Right kidney (tissue), 9 donors: ENCODE results near the gene SPINDOC.
"Not testable (repeated sequence)": the region's sequence is repeated elsewhere in the genome, so short reads cannot be mapped to it uniquely, and the experiment has no call there.

ENCODE experiments used
- DNase-seq: peaks from one replicate; pipeline ENCODE4 v3.0.0-alpha.2; 2016
- long read RNA-seq, 8 donors: transcript quantifications; one replicate each; lab custom pipeline, GENCODE V29; 2026

The SPINDOC gene, protein sequence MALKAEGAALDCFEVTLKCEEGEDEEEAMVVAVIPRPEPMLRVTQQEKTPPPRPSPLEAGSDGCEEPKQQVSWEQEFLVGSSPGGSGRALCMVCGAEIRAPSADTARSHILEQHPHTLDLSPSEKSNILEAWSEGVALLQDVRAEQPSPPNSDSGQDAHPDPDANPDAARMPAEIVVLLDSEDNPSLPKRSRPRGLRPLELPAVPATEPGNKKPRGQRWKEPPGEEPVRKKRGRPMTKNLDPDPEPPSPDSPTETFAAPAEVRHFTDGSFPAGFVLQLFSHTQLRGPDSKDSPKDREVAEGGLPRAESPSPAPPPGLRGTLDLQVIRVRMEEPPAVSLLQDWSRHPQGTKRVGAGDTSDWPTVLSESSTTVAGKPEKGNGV
- long read RNA-seq, donor 1, transcript SPINDOC-201 (6 exons, 2,024 nt) = major isoform, 13 of 37 reads
- long read RNA-seq, donor 1, partial matches to known transcripts = 24 of 37 reads
- long read RNA-seq, donor 1, other reads (novel, unspliced or antisense) = 0 of 37 reads
- long read RNA-seq, donor 2, transcript SPINDOC-201 (6 exons, 2,024 nt) = major isoform, 9 of 26 reads
- long read RNA-seq, donor 2, partial matches to known transcripts = 17 of 26 reads
- long read RNA-seq, donor 2, other reads (novel, unspliced or antisense) = 0 of 26 reads
- long read RNA-seq, donor 3, partial matches to known transcripts = 0 of 2 reads
- long read RNA-seq, donor 3, other reads (novel, unspliced or antisense) = 0 of 2 reads
- long read RNA-seq, donor 4, transcript SPINDOC-201 (6 exons, 2,024 nt) = major isoform, 5 of 10 reads
- long read RNA-seq, donor 4, partial matches to known transcripts = 5 of 10 reads
- long read RNA-seq, donor 4, other reads (novel, unspliced or antisense) = 0 of 10 reads
- long read RNA-seq, donor 5, transcript SPINDOC-201 (6 exons, 2,024 nt) = major isoform, 13 of 13 reads
- long read RNA-seq, donor 5, partial matches to known transcripts = 0 of 13 reads
- long read RNA-seq, donor 5, other reads (novel, unspliced or antisense) = 0 of 13 reads
- long read RNA-seq, donor 6, transcript SPINDOC-201 (6 exons, 2,024 nt) = major isoform, 8 of 38 reads
- long read RNA-seq, donor 6, partial matches to known transcripts = 30 of 38 reads
- long read RNA-seq, donor 6, other reads (novel, unspliced or antisense) = 0 of 38 reads
- long read RNA-seq, donor 7, transcript SPINDOC-201 (6 exons, 2,024 nt) = major isoform, 10 of 47 reads
- long read RNA-seq, donor 7, partial matches to known transcripts = 37 of 47 reads
- long read RNA-seq, donor 7, other reads (novel, unspliced or antisense) = 0 of 47 reads
- long read RNA-seq, donor 8, transcript SPINDOC-201 (6 exons, 2,024 nt) = major isoform, 13 of 13 reads
- long read RNA-seq, donor 8, partial matches to known transcripts = 0 of 13 reads
- long read RNA-seq, donor 8, other reads (novel, unspliced or antisense) = 0 of 13 reads

DNA sequence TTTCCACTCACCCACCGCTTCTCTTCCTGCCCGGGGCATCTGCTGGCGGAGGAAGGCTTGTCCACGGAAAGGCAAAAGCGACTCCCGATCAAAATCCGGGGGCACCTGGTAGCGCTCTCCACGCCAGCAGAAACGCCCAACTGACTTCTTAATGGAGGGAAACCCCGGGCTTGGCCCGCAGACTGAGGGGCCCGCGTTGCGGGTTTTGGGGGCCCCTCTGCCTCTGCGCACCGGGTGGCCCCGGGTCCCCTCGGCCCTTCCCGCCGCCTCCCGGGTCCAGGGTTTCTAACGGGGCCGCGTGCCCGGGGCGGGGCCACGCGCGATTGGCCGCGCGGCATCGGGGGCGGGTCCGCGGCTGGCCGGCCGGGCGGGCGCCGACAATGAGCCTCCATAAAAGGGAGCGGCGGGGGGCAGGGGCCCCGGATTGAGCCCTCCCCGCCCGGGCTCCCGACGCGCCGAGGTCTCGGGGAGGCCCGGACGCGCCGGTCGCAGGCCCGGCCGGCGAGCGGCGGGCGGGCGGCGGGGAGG lies at the start of gene SPINDOC:
SPINDOC (plus strand) TSS at position 422 of the 528 bp plus-strand sequence. CDS start 231 bp downstream, outside the sequence.
- DNase-seq = peak; percentile 84

DNA sequence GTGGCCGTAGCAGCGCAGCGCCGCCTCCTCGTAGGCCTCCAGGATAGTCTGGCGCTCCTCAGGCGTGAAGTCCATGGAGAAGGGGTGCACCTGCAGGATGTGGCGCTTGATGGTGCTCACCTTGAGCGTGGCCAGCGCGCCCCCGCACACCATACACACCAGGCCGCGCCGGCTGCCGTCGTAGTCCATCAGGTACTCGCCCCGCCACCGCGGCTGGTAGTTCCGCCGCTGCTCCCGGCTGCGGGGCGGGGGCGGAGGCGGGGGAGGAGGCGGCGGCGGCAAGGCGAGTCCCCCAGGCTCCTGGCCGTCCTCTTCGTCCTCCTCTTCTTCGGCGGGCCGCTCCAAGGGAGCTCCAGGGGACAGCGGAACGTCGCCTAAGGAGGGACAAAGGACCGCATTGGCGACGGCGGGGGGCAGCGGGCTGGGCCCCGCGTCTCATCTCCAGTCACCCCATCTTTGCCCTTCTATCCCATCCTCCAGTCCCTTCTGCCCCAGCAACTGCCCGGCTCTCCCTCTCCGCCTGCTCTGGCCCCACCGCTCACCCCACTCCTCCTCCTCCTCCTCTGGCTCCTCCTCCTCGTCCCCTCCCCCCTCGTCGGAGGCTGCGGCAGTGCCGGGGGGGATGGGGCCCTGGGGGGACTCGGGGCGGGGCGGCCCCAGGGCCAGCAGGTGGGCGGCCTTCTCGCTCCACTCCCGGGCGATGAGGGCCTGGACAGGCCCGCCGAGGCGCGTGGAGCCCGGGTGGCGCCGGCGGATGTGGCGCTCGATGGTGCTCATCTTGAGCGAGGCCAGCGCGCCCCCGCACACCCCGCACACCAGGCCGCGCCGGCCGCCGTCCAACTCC lies 49.5 kb upstream of the SPINDOC start:
- DNase-seq = peak; percentile 76

DNA sequence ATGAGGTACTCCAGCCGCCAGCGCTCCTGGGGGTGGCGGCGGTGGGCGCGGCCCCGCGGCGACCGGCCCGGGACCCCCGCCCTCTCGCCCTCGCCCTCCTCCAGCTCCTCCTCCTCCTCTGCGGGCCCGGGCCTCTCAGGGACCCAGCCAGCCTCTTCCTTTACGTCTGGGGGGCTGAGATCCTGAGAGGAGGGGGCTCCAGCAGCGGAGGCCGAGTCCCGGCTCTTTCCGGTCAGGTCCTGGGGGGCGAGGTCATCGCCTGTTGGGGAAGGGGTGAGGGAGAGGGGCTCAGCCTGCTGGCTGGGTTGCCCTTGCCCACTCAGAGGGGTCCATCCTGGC lies 48.9 kb upstream of the SPINDOC start:
- no peak for DNase-seq

DNA sequence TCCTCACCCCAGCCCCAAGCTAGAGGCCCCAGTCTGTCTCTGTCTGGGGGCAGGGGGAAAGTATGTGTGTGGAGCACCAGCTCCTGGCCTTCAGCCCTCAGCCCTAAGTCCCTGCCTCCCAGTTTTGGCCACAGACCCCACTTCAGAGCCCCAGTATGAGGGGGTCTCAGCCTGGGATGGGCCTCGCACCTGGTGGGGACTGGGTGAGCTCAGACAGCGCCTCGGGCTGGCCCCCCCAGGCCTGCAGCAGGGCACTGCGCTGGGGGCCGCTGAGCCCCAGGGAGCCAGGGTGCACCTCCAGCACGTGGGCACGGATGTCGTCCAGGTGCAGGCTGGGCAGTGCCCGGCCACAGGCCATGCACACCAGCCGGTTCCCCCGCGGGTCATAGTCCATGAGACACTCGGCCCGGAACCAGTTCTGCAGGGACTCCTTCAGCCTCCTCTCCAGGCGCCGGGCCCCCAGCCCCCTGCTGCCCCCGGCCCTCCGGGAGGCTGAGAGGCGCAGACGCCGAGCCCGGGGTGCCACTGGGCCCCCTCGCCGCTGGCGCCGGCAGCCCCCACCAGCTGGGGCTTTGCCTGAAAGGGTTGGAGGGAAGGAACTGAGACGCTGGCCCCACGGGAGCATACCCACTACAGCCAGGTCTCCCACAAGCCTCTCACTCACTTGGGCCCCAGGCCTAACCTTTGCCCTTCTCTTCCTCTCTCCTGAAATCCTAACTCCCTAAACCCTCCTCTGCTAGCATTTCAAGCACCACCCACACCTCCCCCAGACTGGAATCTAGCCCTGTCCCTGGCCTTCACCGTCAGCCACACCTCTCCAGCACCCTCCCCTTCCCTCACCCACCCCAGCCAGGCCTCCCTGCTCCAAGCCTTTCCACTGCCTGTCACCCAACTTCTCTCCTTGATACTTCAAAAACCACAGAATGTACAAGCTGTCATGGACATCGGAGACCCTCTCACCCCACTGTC lies 48.3 kb upstream of the SPINDOC start:
- DNase-seq = peak; percentile 66

DNA sequence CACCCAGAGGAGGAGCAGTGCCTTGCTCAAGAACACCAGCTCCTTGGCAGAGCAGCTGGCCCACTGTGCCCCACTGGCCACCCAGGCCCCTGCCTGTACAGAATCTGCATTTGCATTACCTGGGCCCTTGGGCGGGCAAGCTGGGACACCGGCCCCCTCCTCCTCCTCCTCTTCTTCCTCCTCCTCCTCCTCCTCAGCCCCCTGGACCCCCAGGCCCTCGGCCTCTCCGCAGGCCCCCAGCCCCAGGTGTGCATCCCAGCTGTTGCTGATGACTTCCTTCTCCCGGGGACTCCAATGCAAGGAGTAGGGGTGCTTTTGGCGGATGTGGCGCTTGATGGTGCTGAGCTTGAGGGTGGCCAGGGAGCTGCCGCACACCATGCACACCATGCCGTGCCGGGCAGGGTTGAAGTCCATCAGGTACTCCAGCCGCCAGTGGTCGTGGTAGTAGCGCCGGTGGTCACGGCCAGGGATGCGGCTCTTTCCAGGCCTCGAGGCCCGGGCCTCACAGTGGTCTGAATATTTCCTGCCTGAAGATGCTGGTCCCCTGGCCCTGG lies 47.5 kb upstream of the SPINDOC start:
- no peak for DNase-seq

DNA sequence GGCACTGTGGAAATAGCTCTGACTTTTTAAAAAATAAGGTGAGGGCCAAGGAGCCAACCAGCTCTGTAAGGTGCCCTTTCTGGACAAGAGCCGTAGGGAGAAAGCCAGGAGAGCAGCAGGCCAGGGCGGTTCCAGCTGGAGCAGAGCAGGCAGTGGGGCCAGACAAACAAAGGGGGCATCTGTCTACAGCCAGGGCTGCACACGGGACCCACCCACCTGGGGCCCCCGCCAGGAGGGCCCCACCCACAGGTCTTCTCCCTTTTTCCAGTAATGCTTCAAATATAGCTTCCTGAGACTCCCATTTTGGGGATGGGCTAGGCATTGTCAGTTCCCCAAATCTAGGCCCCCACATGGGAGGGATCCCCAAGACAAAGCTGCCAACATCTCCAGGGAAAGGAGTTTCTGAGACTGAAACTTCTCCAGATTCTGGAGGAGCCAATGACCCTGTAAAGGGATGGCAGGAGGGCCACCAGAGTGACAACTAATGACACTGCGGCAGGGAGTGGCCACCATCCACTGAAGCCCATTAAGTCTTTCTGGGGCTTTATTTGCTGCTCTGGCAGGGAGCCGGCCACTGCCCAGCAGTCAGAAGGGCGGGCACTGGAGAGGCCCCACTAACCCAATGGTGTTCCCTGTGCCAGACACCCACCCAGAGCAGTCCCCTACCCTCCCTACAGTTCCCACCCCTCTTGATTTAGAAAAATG lies 46.6 kb upstream of the SPINDOC start:
- no peak for DNase-seq

DNA sequence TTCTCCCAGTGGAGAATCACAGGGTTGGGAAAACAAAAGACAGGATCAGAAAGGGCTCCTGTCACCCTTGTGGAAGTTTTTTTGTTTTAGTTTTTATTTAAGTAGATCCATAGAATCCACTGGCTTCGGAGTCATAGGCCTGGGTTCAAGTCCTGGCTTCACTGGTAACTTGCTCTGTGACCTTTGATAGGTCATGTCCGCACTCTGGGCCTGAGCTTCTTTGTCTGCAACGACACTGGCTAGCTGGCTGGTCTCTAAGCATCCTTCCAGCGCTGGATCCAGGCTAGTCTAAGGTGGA lies 46.0 kb upstream of the SPINDOC start:
- DNase-seq = no peak

DNA sequence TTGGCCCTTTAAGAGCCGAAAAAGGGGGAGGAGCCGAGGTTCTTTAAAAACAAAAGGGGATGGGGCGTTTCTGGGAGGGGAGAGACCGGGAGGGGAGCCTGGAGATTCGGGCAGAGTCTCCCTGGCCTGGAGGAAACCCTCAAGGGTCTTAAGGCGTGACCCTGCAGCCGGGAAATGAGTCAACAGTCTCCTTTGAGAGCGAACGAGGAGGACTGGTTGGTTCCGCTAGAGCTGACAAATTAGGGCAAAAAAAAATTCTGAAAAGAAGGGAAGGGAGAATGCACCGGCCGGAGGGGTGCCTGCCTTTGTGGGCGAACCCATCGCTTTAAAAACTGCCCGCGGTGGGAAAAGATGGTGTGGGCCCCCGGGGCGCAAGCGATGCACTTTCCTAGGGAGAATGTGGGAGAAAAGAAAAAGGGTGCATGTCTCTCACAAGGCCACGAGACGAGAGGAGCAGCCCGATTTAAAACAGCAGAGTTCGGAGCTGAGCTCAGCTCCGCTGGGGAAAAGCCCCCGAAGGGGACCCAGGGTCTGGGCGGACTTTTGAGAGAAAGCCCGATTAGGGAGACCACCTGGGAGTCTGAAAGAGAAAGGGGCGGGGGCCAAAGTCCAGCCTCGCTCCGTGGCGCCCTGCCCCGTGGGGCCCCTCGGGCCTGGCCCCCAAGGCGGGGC lies 45.6 kb upstream of the SPINDOC start:
- DNase-seq = peak; percentile 86

DNA sequence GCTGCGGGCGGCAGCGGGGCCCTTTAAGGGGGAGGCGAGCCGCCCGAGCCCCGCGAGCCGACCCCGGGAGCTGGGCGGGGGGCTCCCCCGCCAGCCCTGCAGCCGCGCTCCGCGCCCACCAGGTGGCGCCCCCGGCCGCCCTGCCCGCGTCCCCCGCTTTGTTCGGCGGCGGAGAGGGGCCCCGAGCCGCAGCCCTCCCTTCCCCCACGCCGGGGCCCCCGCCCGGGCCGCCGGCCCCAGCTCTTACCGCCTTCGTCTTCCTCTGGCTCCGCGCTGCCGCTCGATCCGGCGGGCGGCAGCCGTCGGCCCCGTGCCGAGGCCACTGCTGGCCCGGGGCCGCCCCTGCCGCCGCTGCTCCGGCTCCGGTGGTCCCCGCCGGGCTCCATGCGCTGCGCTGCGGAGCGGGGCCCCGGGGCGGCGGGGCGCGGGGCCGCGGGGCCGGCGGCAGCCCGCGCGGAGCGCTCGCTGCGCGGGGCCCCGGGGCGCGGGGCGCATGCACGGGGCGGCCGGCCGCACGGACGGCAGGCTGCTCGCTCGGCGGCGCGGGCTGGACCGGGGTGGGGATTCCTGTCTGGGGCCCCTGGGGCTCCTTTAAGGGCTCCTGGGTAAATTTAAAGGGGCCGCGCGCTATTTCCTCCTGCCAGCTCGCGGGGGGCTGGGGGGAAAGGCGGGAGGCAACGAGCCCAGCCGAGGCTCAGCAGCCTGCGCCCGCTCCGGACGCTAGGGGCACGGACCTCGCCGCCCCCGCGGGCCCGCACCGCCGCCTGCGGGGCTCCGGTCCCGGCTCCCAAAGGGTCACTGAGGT lies 44.8 kb upstream of the SPINDOC start, which contains the start of gene ZFTA:
ZFTA (minus strand) TSS at position 539 of the 805 bp plus-strand sequence; CDS start at position 386, 153 bp downstream.
- peak; percentile 84 for DNase-seq

DNA sequence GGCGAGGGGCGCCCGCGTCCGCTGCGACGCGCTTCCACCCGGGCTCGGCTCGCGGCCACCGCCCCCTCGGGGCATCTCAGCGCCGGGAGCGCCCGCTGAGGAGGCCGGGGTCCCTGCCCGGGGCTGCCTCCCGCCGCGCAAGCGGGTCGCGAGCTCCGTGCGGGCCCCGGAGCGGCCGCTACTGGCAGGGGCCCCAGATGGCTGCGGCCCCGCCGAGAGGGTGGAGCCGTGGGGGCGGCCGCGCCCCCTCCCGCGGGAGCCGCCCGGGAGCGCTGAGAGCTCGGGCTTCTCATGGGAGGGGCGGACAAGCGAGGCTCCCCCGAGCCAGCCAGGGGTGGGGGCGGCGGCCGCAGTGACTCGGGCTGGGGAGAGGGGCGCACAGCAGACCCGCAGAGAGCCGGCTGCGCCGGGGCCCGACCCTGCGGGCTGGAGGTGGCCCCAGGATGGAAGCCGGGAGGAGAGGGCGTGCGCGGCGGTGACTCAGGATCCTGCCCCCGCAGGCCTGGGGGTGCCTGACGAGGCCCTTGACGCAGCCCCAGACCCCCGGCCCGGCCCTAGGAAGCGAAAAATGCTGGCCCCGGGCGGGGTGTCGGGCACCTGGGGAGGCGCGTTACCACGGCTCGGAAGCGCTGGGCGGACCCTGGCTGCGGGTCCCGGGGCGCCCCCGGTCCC lies 44.1 kb upstream of the SPINDOC start:
- DNase-seq = peak; percentile 81

DNA sequence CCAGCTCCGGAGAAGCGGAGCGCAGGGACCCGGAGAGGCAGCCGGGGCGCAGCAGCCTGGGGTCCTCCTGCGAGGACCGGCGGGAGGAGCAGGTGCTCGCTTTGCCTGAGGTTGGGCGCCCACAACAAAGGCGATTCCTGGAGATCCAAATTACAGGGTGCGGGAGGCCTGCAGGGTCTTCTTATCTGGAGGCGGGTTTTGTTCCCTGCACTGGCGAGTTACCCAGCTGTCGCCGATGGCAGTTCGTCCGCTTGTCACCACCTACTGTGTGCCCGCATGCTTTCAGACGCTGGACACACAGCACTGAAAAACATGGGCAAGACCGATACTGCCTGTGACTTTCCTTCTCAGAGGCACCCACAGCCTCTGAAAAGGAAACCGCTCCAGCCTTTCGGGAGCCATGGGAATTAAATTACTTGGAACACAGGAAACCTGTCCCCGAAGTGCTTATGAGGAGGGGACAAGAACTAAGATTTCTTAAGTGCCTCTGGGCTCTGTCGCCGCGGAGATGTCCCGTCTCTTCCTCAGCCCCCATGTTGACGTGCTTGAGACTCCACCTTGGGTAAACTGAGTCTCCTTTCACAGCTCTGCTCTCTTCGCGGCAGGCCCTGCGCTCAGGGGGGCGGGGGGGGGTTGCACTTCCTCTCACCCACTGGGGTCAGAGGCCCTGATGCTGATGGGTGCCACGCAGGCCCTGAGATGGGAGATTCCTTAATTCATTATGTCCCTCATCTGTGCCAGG lies 43.4 kb upstream of the SPINDOC start:
- DNase-seq = no peak

DNA sequence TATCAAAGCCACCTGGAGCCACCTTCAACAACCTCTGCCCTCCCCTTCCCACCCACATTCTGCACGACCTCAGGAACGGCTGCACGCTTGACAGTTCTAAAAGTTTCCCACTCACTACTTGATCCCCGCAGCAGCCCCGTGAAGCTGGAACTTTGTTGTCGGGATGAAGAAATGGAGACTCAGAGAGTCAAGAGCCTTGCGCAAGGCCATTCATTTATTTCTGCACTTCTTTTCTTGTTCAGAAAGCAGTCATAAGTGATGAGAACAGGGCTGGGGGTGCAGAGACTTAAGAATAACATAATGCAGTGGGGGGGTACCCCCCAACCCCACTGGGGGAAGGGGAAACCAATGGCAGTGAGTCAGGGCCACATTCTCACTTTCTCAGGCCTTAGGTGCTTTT lies 42.5 kb upstream of the SPINDOC start:
- no peak for DNase-seq

DNA sequence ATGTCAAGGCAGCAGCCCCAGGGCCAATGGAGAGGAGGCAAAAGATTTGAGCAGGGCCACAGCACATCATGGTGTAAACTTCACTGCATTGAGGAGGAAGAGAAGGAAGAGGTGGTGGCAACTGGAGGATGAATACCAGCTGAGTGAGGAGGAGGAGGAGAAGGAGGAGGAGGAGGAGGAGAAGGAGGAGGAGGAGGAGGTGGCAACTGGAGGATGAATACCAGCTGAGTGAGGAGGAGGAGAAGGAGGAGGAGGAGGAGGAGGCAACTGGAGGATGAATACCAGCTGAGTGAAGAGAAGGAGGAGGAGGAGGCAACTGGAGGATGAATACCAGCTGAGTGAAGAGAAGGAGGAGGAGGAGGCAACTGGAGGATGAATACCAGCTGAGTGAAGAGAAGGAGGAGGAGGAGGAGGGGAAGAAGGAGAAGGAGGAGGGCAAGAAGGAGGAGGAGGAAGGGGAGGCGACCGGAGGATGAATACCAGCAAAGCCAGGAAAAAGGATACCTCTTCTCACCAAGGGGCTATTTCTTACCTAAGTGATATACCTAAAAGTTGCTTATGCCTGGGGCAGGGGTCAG lies 41.4 kb upstream of the SPINDOC start:
- not testable (repeated sequence) for DNase-seq

DNA sequence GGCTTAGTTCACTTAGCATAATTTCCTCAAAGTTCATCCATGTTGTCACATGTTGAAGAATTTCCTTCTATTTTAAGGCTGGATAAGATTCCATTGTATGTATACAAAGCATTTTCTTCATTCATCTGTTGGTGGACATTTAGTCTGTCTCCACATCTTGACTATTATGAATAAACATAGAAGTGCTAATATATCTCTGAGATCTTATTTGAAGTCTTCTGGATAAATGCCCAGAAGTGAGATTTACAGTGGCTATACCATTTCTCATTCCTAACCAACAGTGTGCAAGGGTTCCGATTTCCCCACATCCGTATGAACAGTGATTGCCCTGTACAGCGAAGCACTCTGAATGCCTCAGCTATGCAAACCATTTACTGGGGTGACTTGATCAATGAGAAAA lies 38.1 kb upstream of the SPINDOC start:
- DNase-seq = no peak

DNA sequence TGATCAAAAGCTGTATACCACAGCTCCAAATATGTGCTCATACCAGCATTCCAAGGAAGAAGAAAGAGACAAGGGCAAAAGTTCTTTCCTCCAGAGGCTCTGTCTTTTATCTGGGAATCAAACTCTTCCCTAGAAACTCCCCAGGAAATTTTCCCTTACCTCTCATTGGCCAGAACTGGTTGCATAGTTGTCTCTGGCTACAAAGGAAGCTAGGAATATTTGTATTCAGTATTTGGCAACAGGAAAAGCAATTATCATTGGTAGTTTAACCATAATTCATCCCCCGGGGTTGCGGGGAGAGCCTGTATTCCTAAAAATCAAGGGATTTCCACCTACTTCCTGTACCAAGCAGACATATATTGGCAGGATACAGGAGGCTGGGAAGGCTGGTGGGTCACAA lies 34.2 kb upstream of the SPINDOC start:
- DNase-seq = no peak

DNA sequence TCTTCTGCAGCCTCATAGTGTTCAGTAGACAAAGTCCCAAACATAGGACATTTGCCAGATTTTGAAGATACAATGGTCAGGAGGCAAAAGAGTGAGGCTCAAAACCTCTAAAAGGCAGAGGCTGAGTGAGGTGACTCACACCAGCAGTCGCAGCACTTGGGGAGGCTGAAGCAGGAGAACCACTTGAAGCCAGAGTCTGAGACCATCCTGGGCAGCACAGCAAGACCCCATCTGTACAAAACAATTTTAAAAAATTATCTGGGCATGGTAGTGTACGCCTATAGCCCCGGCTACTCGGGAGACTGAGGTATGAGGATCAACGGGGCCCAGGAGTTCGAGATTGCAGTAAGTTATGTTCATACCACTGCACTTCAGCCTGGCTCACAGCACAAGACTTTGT lies 30.5 kb upstream of the SPINDOC start:
- DNase-seq = no peak
